H1 (cell line): ENCODE measurements around the gene RPL39L. TPM values are rescaled to one million over a fixed set of nuclear protein-coding genes. Genes with fewer than 3 reads are reported as not detected.

Experiments
- BACH1 ChIP-seq: IDR thresholded peaks from 2 replicates; pipeline ENCODE4 v1.6.1; 2012; ENCODE audit warnings: low read length, improper control_type of control experiment
- BCL11A ChIP-seq, 2 experiments: IDR thresholded peaks; one replicate each; pipeline ENCODE4 v1.6.1; 2011; ENCODE audit warnings: low read depth in 2 of 2, low read length in 2 of 2, mild to moderate bottlenecking in 2 of 2
- BRCA1 ChIP-seq: IDR thresholded peaks from 2 replicates; pipeline ENCODE4 v1.6.1; 2012; ENCODE audit warnings: low read depth, low read length, improper control_type of control experiment
- CBX5 ChIP-seq: fragments of 300-800, 300-1000 bp; sonication (generic); IDR thresholded peaks from 2 replicates; pipeline ENCODE4 v1.7.1; 2016; ENCODE audit warnings: antibody characterized with exemption, low read length, low read depth
- CHD2 ChIP-seq: IDR thresholded peaks from 2 replicates; pipeline ENCODE4 v1.6.1; 2012; ENCODE audit warnings: low read length, improper control_type of control experiment
- GTF2F1 ChIP-seq: IDR thresholded peaks from 2 replicates; pipeline ENCODE4 v1.6.1; 2012; ENCODE audit warnings: low read depth, low read length, improper control_type of control experiment, borderline replicate concordance
- HDAC2 ChIP-seq, 2 experiments: fragments of 300-600 bp in 1 of 2; sonication (generic) in 1 of 2; IDR thresholded peaks; 2 replicates each; pipeline ENCODE4 v1.6.1; 2011 to 2012; ENCODE audit warnings: low read depth in 2 of 2, low read length in 2 of 2, mild to moderate bottlenecking in 2 of 2, moderate library complexity in 2 of 2, borderline replicate concordance in 1 of 2, inconsistent platforms in 1 of 2
- SIRT6 ChIP-seq: IDR thresholded peaks from one replicate; pipeline ENCODE4 v1.7.1; 2012; ENCODE audit warnings: low read length, inconsistent platforms
- TAF1 ChIP-seq: IDR thresholded peaks from 2 replicates; pipeline ENCODE4 v1.6.1; 2011; ENCODE audit warnings: mild to moderate bottlenecking, low read depth, low read length
- TCF12 ChIP-seq: IDR thresholded peaks from 2 replicates; pipeline ENCODE4 v1.6.1; 2011; ENCODE audit warnings: low read depth, mild to moderate bottlenecking, low read length
- polyA plus RNA-seq, 7 experiments: library from polyadenylated mRNA; depleted of rRNA in 3 of 7; stranded (reverse) in 5 of 7; unstranded in 2 of 7; fragments of >200 nt in 5 of 7; fragments of 200-250 nt in 2 of 7; gene quantifications; 1 replicate in 5 of 7; 2 replicates in 1 of 7; 4 replicates in 1 of 7; pipeline versions ENCODE4 v1.2.1 to v1.2.3, GENCODE V29; 2011 to 2013; ENCODE audit warnings: missing spikeins in 2 of 7, mixed read lengths in 2 of 7
- total RNA-seq: library from RNA; stranded (reverse); fragmentation: NEBNext Ultra II Directional; extraction: Animal tissue kit (Norgen Biotek cat#: 25700); gene quantifications from 2 replicates; pipeline ENCODE4 v1.2.1, GENCODE V29; 2021
- TF ChIP-seq, protein P1 (sequence below): IDR thresholded peaks from 2 replicates; pipeline ENCODE4 v1.6.1; 2012; ENCODE audit warnings: low read length, inconsistent platforms

The RPL39L gene
- total and polyA plus RNA-seq, 2 of the 8 experiments (the other 6 are each of a cell fraction or from before 2014, with no cell fraction given), result 51.8 to 67.7 TPM

DNA sequence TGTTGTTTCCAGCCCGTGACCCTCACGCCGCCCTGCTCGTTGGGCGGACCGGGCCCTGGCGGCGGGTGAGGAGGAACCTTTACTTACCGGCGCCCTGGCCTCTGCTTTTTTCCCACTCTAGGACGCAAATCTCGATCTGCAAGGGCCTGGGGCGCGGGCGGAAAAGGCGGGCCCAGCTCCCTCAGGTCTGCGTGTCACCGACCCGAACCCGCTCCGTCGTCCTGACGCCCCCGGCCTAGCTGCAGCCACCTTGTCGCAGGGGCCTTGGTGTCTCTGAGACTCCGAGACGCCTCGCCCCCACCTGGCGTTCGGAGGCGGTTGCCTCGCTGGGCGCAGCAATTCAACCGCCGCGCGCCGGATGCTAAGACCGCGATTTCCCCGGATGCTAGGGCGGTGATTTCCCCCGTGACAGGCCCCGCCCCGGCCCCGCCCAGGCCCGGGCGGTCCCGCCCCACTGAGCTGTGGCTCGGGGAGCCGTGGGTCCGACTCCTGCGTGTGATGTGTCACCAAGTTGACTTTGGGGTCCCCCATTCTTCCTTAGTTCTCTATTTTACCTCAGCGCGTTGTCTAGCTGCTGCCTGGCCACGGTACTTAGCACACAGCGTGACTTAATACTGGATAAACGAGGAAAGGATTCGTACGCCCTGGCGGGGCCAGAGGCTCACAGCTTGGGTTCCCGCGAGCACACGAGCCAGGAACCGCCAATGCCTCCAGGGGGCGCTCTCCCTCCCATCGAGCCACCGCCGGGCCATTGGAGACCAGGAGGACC lies at the start of gene RPL39L (continued):
- TF ChIP-seq GTF2F1 (no peak), BCL11A (IDR thresholded peaks at IDR 0.05; ENCODE audit: low read depth in 2 of 2, low read length in 2 of 2) (no peak), TAF1 (peak; percentile 76), HDAC2 (IDR thresholded peaks at IDR 0.05; ENCODE audit: borderline replicate concordance in 1 of 2, low read depth in 2 of 2, low read length in 2 of 2) (0 out of 4 replicates have a peak, but pooled peaks of 1 of the 2 experiments have one; percentile 2), TCF12 (no peak), CHD2 (peak; percentile 73), BACH1 (no peak), CBX5 (no peak), SIRT6 (no peak), BRCA1 (peak; percentile 57; the same call in 1 of the 2 replicates)
- TF ChIP-seq, protein P1, sequence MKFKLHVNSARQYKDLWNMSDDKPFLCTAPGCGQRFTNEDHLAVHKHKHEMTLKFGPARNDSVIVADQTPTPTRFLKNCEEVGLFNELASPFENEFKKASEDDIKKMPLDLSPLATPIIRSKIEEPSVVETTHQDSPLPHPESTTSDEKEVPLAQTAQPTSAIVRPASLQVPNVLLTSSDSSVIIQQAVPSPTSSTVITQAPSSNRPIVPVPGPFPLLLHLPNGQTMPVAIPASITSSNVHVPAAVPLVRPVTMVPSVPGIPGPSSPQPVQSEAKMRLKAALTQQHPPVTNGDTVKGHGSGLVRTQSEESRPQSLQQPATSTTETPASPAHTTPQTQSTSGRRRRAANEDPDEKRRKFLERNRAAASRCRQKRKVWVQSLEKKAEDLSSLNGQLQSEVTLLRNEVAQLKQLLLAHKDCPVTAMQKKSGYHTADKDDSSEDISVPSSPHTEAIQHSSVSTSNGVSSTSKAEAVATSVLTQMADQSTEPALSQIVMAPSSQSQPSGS, result no peak
